ENCODE data around the gene CD48.

CD48 gene

GRCh38 chr1:160634543-160635491, 76.8 kb downstream of the CD48 start:
- no peak for DNase-seq (ENCODE audit: low read depth)

- no peak for DNase-seq (ENCODE audit: low read depth)
Observed at GRCh38 chr1:160633330-160633903, 78.2 kb downstream of the CD48 start.

- no peak for DNase-seq (ENCODE audit: low read depth)
Observed at GRCh38 chr1:160631983-160632625, 79.5 kb downstream of the CD48 start.

GRCh38 chr1:160630523-160631451, 80.8 kb downstream of the CD48 start:
- DNase-seq (ENCODE audit: low read depth), result no peak

- no peak for DNase-seq (ENCODE audit: low read depth)
Observed at GRCh38 chr1:160629286-160630210, 82.1 kb downstream of the CD48 start.

- no peak for DNase-seq (ENCODE audit: low read depth)
Observed at GRCh38 chr1:160628799-160629263, 82.8 kb downstream of the CD48 start.

Measured in fibroblast of the conjunctiva (primary cell).